Bronchus fibroblast of lung (primary cell): ENCODE results near the gene TLX1. TPM values are rescaled to one million over a fixed set of nuclear protein-coding genes. Genes with fewer than 3 reads are reported as not detected.

Source experiments
- total RNA-seq: library from RNA; depleted of rRNA; stranded (reverse); fragments of >200 nt; gene quantifications from 2 replicates; pipeline ENCODE4 v1.2.3, GENCODE V29; 2015

Gene TLX1
- total RNA-seq, result not detected in 2 replicates

DNA sequence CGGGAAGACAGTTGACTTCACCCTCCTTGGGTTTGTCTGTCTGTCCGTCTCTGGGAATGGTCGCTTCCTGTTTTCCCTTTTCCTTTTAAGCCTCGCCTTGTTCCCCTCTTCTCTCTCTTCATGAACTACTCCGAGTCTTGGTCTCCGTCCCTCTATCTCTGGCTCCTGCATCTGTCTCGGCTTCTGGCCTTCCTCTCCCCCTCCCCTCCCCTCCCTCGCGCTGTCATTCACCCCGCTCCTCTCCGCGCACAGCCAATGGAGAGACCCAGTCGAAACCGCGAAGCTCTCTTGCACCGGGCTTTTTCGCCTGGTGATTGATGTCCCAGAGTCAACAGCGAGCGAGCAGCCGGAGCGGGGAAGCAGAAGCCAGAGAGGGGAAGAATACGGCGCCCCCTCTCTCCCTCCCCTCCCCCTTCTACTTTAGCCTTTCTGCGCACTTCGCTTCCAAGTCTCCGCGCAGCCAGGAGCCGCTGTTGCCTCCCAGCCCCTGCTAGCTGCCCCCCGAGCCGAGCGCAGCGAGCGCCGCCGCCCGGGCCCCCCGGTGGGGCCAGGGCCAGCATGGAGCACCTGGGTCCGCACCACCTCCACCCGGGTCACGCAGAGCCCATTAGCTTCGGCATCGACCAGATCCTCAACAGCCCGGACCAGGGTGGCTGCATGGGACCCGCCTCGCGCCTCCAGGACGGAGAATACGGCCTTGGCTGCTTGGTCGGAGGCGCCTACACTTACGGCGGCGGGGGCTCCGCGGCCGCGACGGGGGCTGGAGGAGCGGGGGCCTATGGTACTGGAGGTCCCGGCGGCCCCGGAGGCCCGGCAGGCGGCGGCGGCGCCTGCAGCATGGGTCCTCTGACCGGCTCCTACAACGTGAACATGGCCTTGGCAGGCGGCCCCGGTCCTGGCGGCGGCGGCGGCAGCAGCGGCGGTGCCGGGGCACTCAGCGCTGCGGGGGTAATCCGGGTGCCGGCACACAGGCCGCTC is at the start of gene TLX1:
Gene TLX1, plus strand, starts transcription at position 317 of the 978 bp plus-strand sequence. Its CDS starts 242 bp downstream, at position 559.

Other genes starting within 250 kb of the TLX1 start
- 19.0 and 23.7 TPM in 2 replicates for gene SLF2, start 218.3 kb upstream of the TLX1 start, total RNA-seq
- gene SEMA4G, start 161.8 kb upstream of the TLX1 start, total RNA-seq, result 2.1 and 2.2 TPM in 2 replicates
- 132 and 137 TPM in 2 replicates for gene MRPL43, start 143.8 kb upstream of the TLX1 start, total RNA-seq
- 5.4 and 5.9 TPM in 2 replicates for gene TWNK, start 143.8 kb upstream of the TLX1 start, total RNA-seq
- gene LZTS2, start 131.5 kb upstream of the TLX1 start, total RNA-seq, result 71.8 and 76.2 TPM in 2 replicates
- gene PDZD7, start 100.2 kb upstream of the TLX1 start, total RNA-seq, result 0.84 and 1.0 TPM in 2 replicates
- gene SFXN3, start 100.1 kb upstream of the TLX1 start, total RNA-seq, result 31.1 and 38.2 TPM in 2 replicates
- 11.0 and 11.8 TPM in 2 replicates for gene KAZALD1, start 69.3 kb upstream of the TLX1 start, total RNA-seq
- gene LBX1, start 98.2 kb downstream of the TLX1 start, total RNA-seq, result under 0.01 TPM in 1 of 2 replicates, not detected in the other
- gene BTRC, start 222.9 kb downstream of the TLX1 start, total RNA-seq, result 4.5 and 5.9 TPM in 2 replicates